DOHH2 (cell line): ENCODE measurements around the gene PARP8.

Experiments used
- H3F3A ChIP-seq: fragments of 200-600 bp; sonication (generic), shearing (Covaris generic); 2 replicates; pipeline ENCODE4 v1.6.0; 2016; ENCODE audit warnings: antibody characterized with exemption, mild to moderate bottlenecking; ENCODE audit not compliant: control insufficient read depth, insufficient read depth
- H3K27ac ChIP-seq: fragments of 200-600 bp; sonication (generic); 2 replicates; pipeline ENCODE4 v1.5.1; 2014; ENCODE audit warnings: low read depth, mild to moderate bottlenecking, low read length, moderate library complexity
- H3K27me3 ChIP-seq: fragments of 200-600 bp; sonication (generic); 2 replicates; pipeline ENCODE4 v1.6.1; 2014; ENCODE audit warnings: mild to moderate bottlenecking, low read length, mixed read lengths; ENCODE audit not compliant: control insufficient read depth
- H3K36me3 ChIP-seq: fragments of 200-600 bp; sonication (generic); 2 replicates; pipeline ENCODE4 v1.6.1; 2014; ENCODE audit warnings: mild to moderate bottlenecking, low read length, moderate library complexity, mixed read lengths; ENCODE audit not compliant: control insufficient read depth
- H3K4me1 ChIP-seq: fragments of 200-600 bp; sonication (generic); 2 replicates; pipeline ENCODE4 v1.6.1; 2014; ENCODE audit warnings: mild to moderate bottlenecking, low read length, mixed read lengths; ENCODE audit not compliant: control insufficient read depth
- H3K4me2 ChIP-seq: fragments of 200-600 bp; sonication (generic); 2 replicates; pipeline ENCODE4 v1.6.0; 2014; ENCODE audit warnings: mild to moderate bottlenecking, low read length, moderate library complexity
- H3K4me3 ChIP-seq: fragments of 200-600 bp; sonication (generic); 2 replicates; pipeline ENCODE4 v1.5.1; 2014; ENCODE audit warnings: mild to moderate bottlenecking, low read length, mixed read lengths
- H3K79me2 ChIP-seq: fragments of 200-600 bp; sonication (generic); 2 replicates; pipeline ENCODE4 v1.6.1; 2014; ENCODE audit warnings: mild to moderate bottlenecking, low read length, mixed read lengths; ENCODE audit not compliant: control insufficient read depth
- H3K9me2 ChIP-seq: fragments of 200-600 bp; sonication (generic); replicated peaks from 2 replicates; pipeline ENCODE4 v1.6.1; 2014; ENCODE audit warnings: mild to moderate bottlenecking, low read length, mixed read lengths; ENCODE audit not compliant: control insufficient read depth
- H3K9me3 ChIP-seq: fragments of 200-600 bp; sonication (generic); 2 replicates; pipeline ENCODE4 v1.6.1; 2014; ENCODE audit warnings: antibody characterized with exemption, low read length, mixed read lengths; ENCODE audit not compliant: control insufficient read depth, insufficient read depth
- H4K20me1 ChIP-seq: fragments of 200-600 bp; sonication (generic); 2 replicates; pipeline ENCODE4 v1.6.0; 2014; ENCODE audit warnings: low read depth, mild to moderate bottlenecking, antibody characterized with exemption, low read length, moderate library complexity; ENCODE audit not compliant: control insufficient read depth, insufficient read depth
- EZH2phosphoT487 ChIP-seq: fragments of 200-600 bp; sonication (generic); IDR thresholded peaks from 2 replicates; pipeline ENCODE4 v1.6.1; 2017; ENCODE audit warnings: borderline replicate concordance, mild to moderate bottlenecking, antibody characterized with exemption, low read length, moderate library complexity, mixed read lengths
- TF ChIP-seq, protein P1 (sequence below): fragments of 200-600 bp; sonication (generic); IDR thresholded peaks from one replicate; pipeline ENCODE4 v1.5.1; 2014; ENCODE audit warnings: antibody characterized with exemption, mild to moderate bottlenecking, low read depth, low read length; ENCODE audit not compliant: poor library complexity, severe bottlenecking

PARP8 gene

DNA sequence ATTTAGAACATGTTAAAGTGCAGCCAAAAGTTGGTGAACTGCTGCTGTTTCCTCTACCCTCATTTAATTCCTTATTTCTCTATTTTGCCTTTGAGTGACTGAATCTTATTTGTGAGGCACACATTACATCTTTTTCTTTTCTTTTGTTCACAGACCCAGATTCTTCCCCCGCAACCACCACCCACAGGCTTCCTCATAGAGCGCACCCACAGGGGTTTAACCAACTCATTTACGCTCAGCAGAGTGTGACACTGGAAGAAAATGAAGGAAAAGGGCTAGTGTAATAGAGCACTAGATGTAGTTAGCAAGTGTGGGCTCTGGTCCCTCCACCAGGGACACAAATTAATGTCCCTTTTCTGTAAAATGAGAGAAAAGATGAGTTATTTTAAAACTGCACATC lies 200.7 kb downstream of the PARP8 start:
- Histone ChIP-seq H3K4me3 (no peak overlapping the region), H3K9me2 (no peaks in the 10 kb centered on the region; the same call in 1 of the 2 replicates), H3K9me3 (no peaks in the 10 kb centered on the region), H3K27ac (no peak overlapping the region), H3K79me2 (no peaks in the 10 kb centered on the region), H3K4me1 (peaks cover 4% of the 10 kb centered on the region; the same call in 1 of the 2 replicates), H4K20me1 (no peaks in the 10 kb centered on the region), H3K27me3 (no peaks in the 10 kb centered on the region), H3F3A (no peaks in the 10 kb centered on the region), H3K36me3 (no peaks in the 10 kb centered on the region), H3K4me2 (no peak overlapping the region)
- TF ChIP-seq, protein P1, sequence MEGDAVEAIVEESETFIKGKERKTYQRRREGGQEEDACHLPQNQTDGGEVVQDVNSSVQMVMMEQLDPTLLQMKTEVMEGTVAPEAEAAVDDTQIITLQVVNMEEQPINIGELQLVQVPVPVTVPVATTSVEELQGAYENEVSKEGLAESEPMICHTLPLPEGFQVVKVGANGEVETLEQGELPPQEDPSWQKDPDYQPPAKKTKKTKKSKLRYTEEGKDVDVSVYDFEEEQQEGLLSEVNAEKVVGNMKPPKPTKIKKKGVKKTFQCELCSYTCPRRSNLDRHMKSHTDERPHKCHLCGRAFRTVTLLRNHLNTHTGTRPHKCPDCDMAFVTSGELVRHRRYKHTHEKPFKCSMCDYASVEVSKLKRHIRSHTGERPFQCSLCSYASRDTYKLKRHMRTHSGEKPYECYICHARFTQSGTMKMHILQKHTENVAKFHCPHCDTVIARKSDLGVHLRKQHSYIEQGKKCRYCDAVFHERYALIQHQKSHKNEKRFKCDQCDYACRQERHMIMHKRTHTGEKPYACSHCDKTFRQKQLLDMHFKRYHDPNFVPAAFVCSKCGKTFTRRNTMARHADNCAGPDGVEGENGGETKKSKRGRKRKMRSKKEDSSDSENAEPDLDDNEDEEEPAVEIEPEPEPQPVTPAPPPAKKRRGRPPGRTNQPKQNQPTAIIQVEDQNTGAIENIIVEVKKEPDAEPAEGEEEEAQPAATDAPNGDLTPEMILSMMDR = no peak
- TF ChIP-seq EZH2phosphoT487 = no peak

DNA sequence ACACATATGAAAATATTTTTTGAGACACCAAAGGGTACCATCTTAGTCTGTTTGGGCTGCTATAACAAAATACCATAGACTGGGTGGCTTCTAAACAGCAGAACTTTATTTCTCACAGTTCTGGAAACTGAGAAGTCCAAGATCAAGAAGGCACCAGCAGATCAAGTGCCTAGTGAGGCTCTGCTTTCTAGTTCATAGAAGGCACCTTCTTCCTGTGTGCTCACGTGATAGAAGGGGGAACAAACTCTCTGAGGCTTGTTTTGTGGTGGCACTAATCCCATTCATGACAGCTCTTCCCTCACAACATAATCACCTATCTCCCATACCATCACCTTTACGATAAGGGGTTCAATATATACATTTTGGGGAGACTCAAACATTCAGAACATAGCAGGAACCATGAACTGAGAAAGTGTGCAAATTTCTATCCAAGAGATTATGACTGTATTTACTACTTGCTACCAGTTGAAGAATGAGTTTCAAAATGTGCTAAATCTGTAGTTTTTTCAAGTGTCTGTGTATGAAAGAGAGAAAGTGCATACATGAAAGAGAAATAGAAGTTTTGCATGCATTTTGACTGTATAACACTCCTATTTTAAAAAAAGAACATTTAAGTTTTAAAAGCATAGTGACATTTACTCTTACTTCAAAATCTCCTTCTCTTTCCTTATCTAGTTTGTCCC lies 207.3 kb downstream of the PARP8 start:
- H3K4me1 ChIP-seq = peaks cover 11% of the 10 kb centered on the region
- H3K27me3 ChIP-seq = no peaks in the 10 kb centered on the region
- no peak overlapping the region for H3K27ac ChIP-seq
- no peaks in the 10 kb centered on the region for H3K36me3 ChIP-seq
- H3K79me2 ChIP-seq = no peaks in the 10 kb centered on the region
- TF ChIP-seq, protein P1 = no peak
- TF ChIP-seq EZH2phosphoT487 = no peak
- H3K9me3 ChIP-seq = no peaks in the 10 kb centered on the region
- H4K20me1 ChIP-seq = no peaks in the 10 kb centered on the region
- no peak overlapping the region for H3K4me2 ChIP-seq
- no peaks in the 10 kb centered on the region for H3F3A ChIP-seq
- H3K4me3 ChIP-seq = no peak overlapping the region
- no peaks in the 10 kb centered on the region; the same call in 1 of the 2 replicates for H3K9me2 ChIP-seq

DNA sequence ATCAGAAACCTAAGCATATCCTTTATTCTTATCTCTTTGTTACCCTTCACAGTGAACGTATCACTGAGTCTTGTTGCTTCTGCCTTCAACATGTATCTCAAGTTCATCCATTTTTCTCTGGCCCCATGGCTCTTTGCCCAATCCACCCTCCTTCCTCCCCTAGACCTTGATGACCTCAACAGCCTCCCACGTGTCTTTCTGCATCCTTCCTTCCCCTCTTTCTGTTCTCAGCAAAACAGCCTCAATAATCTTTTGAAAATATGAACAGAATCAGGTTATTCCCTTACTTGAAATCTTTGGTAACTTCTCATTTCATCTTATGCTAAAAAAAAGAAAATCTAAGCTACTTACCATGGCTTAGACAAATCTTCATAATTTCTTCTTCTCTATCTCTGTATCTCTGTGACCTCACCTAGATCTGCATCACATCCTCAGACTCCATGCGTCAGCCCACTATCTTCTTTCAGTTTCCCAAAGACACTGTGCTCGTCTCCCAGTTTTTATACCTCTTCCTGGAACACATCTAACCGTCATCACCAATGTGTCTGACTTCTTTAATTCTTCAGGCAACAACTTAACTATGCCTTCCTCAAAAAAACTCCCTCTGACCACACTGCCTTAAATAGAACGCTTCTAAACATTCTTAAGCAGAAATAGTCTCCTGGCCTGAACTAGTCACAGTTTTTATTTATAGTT lies 208.0 kb downstream of the PARP8 start:
- no peak overlapping the region for H3K27ac ChIP-seq
- H3K9me3 ChIP-seq = no peaks in the 10 kb centered on the region
- H4K20me1 ChIP-seq = no peaks in the 10 kb centered on the region
- no peaks in the 10 kb centered on the region; the same call in 1 of the 2 replicates for H3K9me2 ChIP-seq
- no peak overlapping the region for H3K4me3 ChIP-seq
- H3K79me2 ChIP-seq = no peaks in the 10 kb centered on the region
- H3F3A ChIP-seq = no peaks in the 10 kb centered on the region
- TF ChIP-seq, protein P1 = no peak
- no peak for TF ChIP-seq EZH2phosphoT487
- H3K36me3 ChIP-seq = no peaks in the 10 kb centered on the region
- no peaks in the 10 kb centered on the region for H3K27me3 ChIP-seq
- H3K4me1 ChIP-seq = peaks cover 11% of the 10 kb centered on the region
- H3K4me2 ChIP-seq = no peak overlapping the region
